Measurements from ENCODE around the gene RAB17. TPM values are rescaled to one million over a fixed set of nuclear protein-coding genes. Genes with fewer than 3 reads are reported as not detected.
"Not testable (repeated sequence)": the region's sequence is repeated elsewhere in the genome, so short reads cannot be mapped to it uniquely, and the experiment has no call there.

Gene RAB17
- polyA plus RNA-seq, 10 donors, result 0.64 to 2.6 (median 1.2) TPM

DNA sequence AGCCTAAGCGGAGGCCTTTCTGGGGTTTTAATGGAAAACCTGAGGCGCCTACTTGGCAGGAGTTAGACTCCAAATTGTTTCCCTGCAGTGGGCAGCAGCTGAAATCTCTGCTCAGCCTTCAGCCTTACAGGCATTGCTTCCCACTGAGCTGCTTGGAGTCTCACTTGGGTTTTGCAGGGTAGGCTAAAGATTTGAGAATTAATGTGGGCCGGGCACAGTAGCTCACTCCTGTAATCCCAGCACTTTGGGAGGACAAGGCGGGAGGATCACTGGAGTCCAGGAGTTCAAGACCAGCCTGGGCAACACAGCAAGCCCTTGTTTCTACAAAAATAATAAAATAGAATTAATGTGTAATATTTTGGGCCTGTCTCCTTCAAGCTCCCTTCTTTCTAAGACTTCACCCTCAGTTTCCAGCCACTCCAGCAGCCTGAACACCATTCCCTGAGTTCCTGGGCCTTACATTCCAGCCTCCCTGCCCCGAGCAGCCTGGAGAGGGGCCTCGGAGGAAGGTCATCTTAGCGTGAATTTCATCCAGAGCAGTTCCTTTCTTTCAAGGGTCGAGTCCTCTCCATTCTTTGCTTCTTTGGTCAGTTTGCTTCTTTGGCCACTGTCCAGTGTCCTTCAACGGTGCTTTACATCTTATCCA, 9.1 kb upstream of the RAB17 start:
- DNase-seq, result no peak

DNA sequence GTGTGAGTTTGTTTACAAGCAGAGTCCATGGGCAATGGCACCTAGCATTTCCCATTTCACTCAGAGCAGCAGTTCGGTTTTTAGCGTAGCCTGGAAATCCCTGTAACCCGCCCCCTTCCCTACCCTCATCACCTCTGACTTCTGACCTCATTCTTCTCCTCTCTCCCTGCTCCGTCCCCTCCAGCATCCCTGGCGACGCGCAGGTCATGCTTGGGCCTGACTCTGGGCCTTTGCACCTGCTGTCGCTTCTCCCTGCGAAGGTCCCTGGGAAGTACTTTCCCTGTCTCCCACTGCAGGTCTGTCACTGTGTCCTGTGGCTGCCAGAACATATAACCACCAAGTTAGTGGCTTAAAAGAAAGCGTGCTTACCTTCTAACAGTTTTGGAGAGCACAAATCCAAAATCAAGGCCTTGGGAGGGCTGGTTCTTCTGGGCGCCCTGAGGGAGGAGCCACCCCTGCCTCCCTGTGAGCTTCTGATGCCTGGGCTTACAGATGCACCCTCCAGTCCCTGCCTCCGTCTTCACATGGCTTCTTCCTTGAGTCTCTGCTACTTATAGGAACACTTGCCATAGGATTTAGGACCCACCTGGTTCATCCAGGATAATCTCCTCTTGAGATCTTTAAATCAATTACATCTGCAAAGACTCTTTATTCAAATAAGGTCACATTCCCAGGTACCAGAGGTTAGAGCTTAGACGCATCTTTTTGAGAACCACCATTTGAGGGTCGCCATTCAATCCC, 8.1 kb upstream of the RAB17 start:
- DNase-seq, result no peak

DNA sequence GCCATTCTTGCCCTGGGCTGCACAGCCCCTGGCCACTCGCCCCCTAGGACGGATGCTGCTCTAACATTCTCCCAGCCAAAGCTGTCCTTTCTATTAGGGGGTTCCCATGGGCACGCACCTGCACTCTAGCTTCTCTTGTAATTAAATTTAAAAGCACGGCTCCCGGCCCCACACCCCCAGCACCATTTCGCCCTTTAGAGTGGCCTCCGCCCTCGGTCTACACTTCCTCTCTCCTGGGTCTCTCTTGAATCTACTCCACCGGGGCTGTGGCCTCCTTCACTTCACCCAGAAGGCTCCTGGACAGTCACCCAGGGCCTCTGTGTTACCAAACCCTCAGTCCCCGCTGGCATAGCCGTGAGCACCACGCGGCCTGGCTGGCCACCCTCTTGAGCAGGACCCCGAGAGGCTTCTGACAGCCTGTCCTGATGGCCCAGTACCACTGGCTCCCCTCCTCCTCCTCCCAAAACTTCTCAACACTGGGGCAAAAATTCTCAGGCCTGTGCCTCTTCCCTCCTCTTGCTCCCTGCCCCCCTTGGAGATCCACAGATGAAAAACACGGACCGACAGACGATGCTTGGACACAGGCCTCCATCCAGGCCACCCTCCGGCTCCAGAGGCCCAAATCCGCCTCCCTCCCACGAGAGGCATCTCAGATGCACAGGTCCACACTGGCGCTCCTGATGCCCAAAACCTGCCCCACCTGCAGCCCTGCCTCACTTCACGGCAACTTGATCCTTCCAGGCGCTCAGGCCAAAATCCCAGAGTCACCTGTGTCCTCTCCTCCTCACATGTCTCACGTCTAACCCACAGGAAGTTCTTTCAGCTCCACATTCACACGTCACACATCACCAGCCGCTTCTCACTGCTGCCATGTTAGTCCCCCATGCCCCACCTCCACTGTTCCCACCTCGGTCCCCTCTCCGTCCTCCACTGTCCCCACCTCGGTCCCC, 6.9 kb upstream of the RAB17 start:
- no peak for DNase-seq

DNA sequence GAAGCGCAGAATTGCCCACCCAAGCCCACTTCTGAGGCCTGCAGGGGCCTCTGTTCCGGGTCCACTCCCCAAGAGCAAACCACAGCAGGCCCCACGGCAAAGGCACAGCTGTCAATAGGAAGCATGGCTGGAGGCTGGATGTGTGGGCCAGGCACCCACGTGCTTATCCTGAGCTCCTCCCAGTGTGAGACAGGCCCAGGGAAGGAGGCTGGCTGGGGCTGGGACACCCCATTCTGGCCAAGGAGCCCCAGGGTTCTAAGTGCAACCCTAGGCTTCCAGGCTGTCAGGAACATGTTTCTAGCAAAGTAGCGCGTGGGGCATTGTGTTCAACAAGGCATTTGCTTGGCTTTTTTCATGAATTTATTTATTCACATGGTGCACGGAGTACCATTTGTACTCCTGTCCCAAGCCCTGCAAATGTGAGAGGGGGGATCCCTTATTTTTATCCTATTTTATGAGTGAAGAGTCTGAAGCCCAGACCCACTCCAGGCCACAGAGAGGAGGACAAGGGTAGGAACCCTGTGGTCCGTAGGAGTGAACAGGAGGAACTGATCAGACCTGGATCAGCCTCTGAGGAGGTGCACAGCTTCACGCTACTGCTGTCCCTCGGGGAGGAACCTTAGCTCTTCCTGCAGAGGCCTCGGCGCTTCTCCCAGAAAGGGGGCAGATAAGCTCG, 6.1 kb upstream of the RAB17 start:
- no peak for DNase-seq

DNA sequence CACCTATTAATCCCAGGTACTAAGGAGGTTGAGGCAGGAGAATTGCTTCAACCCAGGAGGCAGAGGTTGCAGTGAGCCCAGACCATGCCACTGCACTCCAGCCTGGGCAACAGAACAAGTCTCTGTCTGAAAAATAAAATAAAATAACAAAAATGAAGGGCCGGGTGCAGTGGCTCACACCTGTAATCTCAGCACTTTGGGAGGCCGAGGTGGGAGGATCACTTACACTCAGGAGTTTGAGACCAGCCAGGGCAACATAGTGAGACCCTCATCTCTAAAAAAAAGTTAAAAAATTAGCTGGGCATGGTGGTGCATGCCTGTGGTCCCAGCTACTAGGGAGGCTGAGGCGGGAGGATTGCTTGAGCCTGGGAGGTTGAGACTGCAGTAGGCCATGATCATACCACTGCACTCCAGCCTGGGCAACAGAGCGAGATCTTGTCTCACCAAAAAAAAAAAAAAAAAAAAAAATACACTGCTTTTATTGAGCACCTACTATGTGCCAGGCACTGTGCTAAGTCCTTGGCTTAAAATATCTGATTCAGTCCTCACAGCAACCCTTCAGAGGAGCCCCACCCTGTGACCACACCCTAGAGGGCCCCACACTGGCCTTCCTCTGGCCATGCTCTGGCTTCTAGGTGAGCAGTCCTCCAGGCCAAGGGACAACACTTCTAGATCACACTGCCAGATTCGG, 5.4 kb upstream of the RAB17 start:
- not testable (repeated sequence) for DNase-seq

DNA sequence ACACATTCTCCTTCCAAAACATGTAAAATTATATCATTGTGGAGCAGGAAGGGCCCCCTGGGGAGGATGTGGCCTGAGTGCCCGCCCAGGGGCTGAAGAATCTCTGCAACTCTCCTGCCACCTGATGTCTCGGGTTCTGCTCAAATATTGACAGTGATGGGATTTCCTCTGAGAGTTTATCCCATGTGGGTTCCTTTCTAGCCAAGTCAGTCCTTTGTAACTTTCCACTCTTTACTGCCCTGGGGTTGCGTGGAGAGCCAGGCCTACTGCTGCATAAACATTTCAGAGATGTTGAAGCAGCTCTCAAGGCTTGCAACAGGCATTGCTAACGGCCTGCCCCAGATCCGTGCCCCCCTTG, 4.0 kb upstream of the RAB17 start:
- no peak for DNase-seq

DNA sequence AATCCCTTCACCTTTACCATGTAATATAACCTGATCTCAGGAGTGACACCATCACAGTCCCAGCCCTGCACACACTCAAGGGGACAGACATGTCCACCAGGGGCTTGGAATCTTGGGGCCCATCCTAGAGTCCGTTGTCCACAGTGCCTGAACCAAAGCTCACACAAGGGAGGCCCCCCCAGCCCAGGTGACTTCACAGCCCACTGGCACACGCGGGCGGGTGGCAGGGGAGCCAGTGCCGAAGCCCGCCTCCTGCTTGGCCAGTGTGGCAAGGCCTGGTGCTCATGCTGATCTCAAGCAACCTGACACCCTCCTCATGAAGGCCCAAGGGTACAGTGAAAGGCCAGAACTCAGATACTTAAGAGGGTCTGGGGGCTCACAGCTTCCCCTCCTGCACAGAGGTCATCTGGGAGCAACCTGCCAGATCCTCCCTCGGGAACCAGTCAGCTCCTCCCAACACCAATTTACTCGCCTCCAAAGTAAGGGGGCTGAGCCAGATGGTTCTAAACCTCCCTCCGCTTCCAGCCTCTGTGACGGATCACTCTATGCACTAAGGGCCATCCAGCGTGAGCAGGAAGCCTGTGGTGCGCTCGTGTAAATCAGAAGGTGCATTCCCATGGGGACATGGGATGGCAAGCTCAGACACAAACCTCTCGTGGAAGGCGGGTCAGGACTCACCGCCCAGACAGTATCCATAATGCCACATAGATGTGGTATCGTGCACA, 3.2 kb upstream of the RAB17 start:
- no peak for DNase-seq

DNA sequence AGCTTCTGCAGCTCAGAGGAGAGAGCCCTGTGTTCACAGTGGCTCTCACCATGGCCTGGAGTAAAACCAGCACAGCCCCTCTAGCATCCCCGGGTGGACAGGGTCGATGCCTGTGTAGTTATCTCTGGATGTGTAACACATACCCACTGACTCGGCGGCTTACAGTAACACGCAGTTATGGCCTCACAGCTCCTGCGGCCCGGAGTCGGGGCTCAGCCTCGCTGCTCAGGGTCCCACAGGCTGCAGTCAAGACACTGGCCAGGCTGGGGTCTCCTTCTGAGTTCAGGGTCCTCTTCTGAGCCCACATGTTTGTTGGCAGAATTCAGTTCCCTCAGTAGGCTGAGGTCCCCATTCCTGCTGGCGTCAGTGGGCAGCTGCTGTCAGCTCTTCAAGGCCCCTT, 2.5 kb upstream of the RAB17 start:
- DNase-seq, result no peak

DNA sequence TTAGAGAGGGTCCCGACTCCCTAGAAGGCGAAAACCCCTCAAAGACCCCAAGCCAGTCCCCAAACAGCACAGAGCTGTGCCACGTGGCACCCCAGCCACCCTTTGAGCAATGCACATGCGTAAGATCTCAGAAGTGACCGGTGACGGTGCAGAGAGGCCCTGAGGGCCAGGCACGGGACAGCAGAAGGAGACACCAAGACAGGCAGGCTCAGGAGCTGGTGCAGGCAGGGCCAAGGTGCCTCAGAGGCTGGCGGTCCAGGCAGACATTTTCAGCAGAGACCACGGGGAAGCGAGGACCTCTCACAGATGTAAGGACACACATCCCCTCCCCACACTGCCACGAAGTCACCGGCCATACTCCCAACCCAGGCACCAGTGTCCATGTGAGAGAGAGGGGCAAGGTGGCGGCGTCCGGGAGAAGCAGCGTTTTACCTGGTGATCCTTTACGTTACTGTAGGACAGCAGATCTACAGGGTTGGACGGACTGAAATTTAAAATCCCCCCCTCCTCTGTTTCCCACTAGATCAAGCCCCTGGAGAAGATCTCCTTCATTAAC, 2.0 kb upstream of the RAB17 start:
- DNase-seq, result no peak

DNA sequence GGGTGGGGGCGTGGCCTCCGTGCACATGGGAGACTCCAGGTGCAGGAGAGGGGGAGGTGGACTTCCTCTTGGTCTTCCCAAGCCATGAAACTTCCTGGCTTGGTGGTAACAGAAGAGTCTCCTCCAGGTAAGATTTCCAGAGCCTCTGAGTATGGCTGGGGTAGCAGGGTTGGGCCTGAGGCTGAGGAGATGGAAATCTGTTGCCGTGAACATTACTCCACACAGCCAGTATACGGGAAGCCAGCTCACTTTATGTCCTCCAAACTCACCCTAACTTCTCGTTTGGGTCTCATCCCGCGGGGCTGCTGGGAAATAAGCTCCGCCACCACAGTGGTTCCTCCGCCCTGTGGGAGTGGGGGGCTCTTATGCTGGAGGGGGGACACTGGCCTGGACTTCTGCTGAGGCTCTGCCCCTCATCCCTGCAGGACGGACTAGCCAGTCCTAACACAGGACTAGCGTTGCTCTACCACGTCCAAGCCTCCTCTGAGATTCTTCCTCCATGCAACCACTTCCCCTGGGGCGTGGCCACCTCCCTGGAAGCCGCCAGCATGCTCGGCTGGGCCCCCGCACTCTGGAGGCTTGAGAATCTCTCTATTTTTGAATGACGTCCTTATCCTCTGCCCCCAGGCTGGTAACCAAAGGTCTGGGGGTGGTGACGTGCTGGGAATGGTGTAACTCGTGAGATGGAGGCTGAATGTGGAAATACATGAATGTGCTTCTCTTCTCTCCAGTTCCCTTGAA, 777 bp upstream of the RAB17 start:
- DNase-seq, result no peak

DNA sequence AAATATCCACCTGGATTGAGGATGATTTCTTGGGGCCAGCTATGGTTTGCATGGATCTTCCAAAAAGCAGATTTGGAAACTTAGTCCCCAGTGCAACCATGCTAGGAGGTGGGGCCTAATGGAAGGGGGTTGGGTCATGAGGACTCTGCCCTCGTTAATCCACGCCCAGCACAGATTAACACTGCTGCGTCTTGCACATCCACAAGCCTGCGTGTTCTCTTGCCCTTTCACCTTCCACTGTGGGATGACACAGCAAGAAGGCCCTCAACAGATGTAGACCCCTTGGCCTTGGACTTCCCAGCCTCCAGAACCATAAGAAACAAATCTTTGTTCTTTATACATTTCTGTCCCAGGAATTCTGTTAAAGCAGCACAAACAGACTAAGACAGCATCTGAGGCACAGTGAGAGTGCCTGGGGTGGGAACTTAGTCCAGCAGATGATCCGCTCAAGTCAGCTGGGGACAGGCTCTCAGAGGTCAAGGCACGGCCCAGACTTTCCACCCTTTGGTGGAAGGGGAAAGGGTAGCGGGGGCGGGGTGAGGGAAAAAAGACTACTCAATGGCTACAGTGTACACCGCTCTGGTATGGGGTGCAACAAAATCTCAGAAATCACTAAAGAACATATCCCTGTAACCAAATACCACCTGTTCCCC, 2.4 kb downstream of the RAB17 start:
- no peak for DNase-seq

DNA sequence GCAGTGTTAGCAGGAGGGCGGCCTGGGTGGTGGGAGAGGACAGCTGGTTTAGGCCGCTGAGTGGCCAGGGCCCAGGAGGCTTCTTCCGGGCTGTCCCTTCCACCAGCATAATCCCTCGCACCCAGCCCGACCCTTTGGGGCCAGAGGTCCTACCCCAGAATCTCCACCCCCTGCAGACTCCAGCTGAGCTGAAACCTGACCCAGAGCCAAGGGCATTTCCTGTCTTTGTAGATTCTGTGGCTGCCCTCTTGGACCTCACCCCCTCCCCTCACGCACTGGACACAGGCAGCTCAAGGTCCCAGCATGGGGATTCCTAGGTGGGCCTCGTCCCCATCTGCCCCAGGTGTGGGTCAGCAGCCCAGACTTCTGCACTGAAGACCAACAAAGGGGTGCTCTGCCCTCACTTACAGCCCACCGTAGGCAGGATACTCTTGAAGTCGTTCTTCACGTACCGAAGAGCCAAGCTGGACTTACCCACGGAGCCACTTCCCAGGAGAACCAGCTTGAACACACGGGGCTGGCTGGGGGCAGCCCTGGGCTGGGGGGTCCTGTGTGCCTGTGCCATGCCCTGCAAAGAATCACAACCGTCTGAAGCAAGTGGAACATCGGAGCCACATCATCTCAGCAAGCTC, 4.8 kb downstream of the RAB17 start:
- no peak for DNase-seq

DNA sequence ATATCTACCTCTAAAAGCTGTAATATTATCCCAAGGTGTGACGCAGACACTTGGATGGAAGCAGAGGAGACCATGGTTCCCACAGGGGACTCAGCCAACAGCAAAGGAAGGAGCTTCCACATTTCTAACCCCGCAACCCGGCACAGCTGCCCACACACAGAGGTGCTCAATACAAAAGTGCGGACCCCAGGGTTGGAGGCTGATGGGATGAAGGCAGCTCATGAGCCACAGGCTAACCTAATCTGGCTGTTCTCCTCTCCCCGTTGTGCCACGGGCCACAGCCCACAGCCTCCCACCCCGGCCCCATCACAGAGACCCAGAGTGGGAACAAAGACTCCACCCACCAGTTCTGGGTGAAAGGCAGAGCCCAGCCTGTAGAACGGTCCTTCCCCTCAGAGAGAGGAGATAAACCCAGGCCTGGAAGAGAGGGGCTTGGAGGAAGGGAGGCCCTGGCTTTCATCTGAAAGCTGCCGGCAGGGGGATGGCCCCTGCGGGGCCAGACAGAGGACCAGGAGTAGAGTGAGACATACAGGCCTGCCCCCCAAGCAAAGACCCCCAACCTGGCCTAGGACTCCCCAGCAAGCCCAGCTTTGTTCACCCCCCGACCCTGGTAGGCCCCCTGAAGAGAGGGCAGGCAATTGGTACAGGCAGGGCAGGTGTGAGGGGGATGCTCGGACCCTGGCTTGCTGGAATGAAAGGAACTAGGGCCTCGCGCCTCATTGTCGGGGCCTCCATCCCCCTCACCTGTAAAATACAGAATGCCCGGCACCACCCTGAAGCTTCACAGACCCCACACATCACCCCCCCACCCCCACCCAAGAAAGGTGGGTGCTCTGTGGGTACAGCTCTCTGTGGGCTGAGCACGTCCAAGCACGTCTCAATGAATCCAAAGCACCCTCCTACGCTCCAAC, 6.9 kb downstream of the RAB17 start:
- no peak for DNase-seq

DNA sequence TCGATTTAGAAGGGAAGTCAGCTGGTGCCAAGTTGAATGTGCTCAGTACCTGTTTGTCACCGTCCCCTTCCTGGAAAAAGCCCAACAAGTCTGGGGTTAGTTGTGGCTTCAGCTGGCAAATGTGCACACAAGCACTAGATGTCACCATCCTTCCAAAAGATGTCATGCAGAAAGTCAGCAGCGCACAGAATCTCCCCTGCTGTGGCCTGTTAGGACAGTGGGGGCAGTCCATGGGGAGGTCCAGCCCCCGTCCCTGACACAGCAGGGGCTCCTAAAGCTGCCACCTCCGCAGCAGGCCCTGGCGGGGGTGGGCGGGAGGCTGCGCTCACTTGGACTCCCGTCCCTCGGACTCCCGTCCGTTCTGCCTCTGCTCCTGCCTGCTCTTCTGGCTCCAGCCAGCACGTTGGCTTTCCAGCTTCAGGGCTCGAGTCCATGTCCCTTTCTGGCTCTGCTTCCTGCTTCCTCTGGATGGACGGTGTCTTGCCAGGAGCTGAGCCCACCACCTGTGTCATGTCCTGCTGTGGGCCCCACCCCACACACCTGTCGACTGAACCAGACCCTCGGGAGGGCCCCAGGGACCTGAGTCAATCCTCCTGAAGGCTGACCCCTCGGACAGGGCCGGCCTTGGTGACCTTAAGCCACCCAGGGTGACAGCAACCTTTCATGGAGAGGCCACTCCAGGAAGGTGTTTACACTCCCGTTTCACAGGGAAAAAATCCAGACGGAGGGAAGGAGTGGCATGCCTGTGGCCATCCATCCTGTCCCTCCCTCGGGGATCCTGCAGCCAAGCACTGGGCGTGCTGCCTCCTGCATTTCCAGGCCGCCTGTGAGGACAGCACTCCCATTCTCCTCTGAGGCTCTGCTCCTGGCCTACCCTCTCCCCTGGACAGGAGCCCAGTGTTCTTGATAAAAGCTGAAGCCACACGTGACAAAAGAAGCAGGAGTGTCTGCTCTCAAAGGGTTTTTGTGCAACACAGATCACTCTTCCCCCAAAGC, 8.5 kb downstream of the RAB17 start:
- peak; percentile 70 to 92 (median 77) for DNase-seq

DNA sequence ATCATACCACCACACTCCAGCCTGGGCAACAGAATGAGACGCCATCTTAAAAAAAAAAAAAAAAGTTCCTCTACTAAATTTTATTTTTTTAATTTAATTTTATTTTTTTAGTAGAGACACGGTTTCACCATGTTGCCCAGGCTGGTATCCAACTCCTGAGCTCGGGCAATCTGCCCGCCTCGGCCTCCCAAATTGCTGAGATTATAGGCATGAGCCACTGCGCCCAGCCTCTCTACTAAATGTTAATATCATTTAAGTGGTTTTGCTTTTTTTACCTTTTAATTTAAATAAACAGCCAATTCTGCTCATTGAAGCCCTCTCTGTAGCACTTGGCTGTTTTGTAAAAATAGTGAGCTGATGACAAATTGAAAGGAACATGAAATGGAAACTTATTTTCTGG, 9.2 kb downstream of the RAB17 start:
- DNase-seq, result no peak
